ENCODE results near the gene TRIM14.

GRCh38 chr9:98054376-98054951, 64.6 kb downstream of the TRIM14 start:
- no peak for TF ChIP-seq REST (tag by site-specific recombination; IDR thresholded peaks at IDR 0.05)
- no peak for TF ChIP-seq ZBTB26 (tag by site-specific recombination; optimal IDR thresholded peaks at IDR 0.05)
- TF ChIP-seq ELK4 (IDR thresholded peaks at IDR 0.05; ENCODE audit: borderline replicate concordance, low read depth, low read length): no peak
- no peak for TF ChIP-seq CTCF (tag by site-specific recombination; IDR thresholded peaks at IDR 0.05)
